ENCODE measurements around the gene C16orf89. TPM values are rescaled to one million over a fixed set of nuclear protein-coding genes. Genes with fewer than 3 reads are reported as not detected.

Gene C16orf89
- polyA plus RNA-seq, 1 donor (not counting 4 experiments of a cell fraction or from before 2014, with no cell fraction given): not detected

GRCh38 chr16:5056352-5056751 is 9.4 kb downstream of the C16orf89 start:
- Histone ChIP-seq H2AFZ (ENCODE audit: control insufficient read depth, low read length) (no peak overlapping the region), H3K4me3 (ENCODE audit: control insufficient read depth in 2 of 3, extremely low read depth in 1 of 3, insufficient read depth in 2 of 3, low read depth in 1 of 3, low read length in 3 of 3) (no peak overlapping the region), H3K4me2 (ENCODE audit: control insufficient read depth, extremely low read depth, insufficient read depth, low read depth, low read length) (no peak overlapping the region), H3K4me1 (ENCODE audit: control insufficient read depth, extremely low read depth, insufficient read depth, low read length) (no peaks in the 10 kb centered on the region), H3K9me3 (ENCODE audit: control insufficient read depth, low read depth, low read length) (no peaks in the 10 kb centered on the region), H3K27ac (ENCODE audit: control insufficient read depth, insufficient read depth, low read length) (no peak overlapping the region), H3K9me1 (ENCODE audit: control insufficient read depth, extremely low read depth, insufficient read depth, low read length) (no peaks in the 10 kb centered on the region), H3K36me3 (ENCODE audit: control insufficient read depth in 2 of 2, extremely low read depth in 1 of 2, insufficient read depth in 2 of 2, low read length in 2 of 2) (no peaks in the 10 kb centered on the region), H4K20me1 (ENCODE audit: control insufficient read depth, extremely low read depth, insufficient read depth, low read length) (no peaks in the 10 kb centered on the region), H3K9ac (ENCODE audit: control insufficient read depth, extremely low read depth, insufficient read depth, low read length) (no peak overlapping the region), H3K79me2 (ENCODE audit: control insufficient read depth, insufficient read depth, low read length) (no peaks in the 10 kb centered on the region), H3K27me3 (ENCODE audit: control insufficient read depth, extremely low read depth, insufficient read depth, low read length) (peaks cover 5% of the 10 kb centered on the region)
- dilution Hi-C loops (cut with MboI; ENCODE audit: extremely low pct_ligation_motif_present, low sequenced_read_pairs): no loop called here
- FAIRE-seq (no peak), DNase-seq (ENCODE audit: low read depth, low spot score) (no peak)
- no peak for TF ChIP-seq EZH2 (IDR thresholded peaks at IDR 0.05; ENCODE audit: low read length)
- TF ChIP-seq CTCF (optimal IDR thresholded peaks at IDR 0.05 in 1 of 3, IDR thresholded peaks at IDR 0.05 in 1 of 3, conservative IDR thresholded peaks at IDR 0.05 in 1 of 3; ENCODE audit: extremely low read depth in 1 of 3, insufficient read depth in 2 of 3, low read length in 3 of 3): peak; percentile 51 to 73 (median 69)

- Histone ChIP-seq H3K4me2 (ENCODE audit: control insufficient read depth, extremely low read depth, insufficient read depth, low read depth, low read length) (no peak overlapping the region), H3K9me3 (ENCODE audit: control insufficient read depth, low read depth, low read length) (no peaks in the 10 kb centered on the region), H3K4me3 (ENCODE audit: control insufficient read depth in 2 of 3, extremely low read depth in 1 of 3, insufficient read depth in 2 of 3, low read depth in 1 of 3, low read length in 3 of 3) (no peak overlapping the region), H3K9me1 (ENCODE audit: control insufficient read depth, extremely low read depth, insufficient read depth, low read length) (no peaks in the 10 kb centered on the region), H3K79me2 (ENCODE audit: control insufficient read depth, insufficient read depth, low read length) (no peaks in the 10 kb centered on the region), H3K4me1 (ENCODE audit: control insufficient read depth, extremely low read depth, insufficient read depth, low read length) (no peaks in the 10 kb centered on the region), H3K36me3 (ENCODE audit: control insufficient read depth in 2 of 2, extremely low read depth in 1 of 2, insufficient read depth in 2 of 2, low read length in 2 of 2) (no peaks in the 10 kb centered on the region), H3K27ac (ENCODE audit: control insufficient read depth, insufficient read depth, low read length) (no peak overlapping the region), H2AFZ (ENCODE audit: control insufficient read depth, low read length) (no peak overlapping the region), H3K9ac (ENCODE audit: control insufficient read depth, extremely low read depth, insufficient read depth, low read length) (no peak overlapping the region), H4K20me1 (ENCODE audit: control insufficient read depth, extremely low read depth, insufficient read depth, low read length) (no peaks in the 10 kb centered on the region), H3K27me3 (ENCODE audit: control insufficient read depth, extremely low read depth, insufficient read depth, low read length) (peaks cover 5% of the 10 kb centered on the region)
- dilution Hi-C loops (cut with MboI; ENCODE audit: extremely low pct_ligation_motif_present, low sequenced_read_pairs): no loop called here
- TF ChIP-seq EZH2 (IDR thresholded peaks at IDR 0.05; ENCODE audit: low read length) (no peak), CTCF (optimal IDR thresholded peaks at IDR 0.05 in 1 of 3, IDR thresholded peaks at IDR 0.05 in 1 of 3, conservative IDR thresholded peaks at IDR 0.05 in 1 of 3; ENCODE audit: extremely low read depth in 1 of 3, insufficient read depth in 2 of 3, low read length in 3 of 3) (no peak)
- DNase-seq (ENCODE audit: low read depth, low spot score) (no peak), FAIRE-seq (no peak)
Measured at GRCh38 chr16:5054876-5055865, 10.6 kb downstream of the C16orf89 start.
